ENCODE results near the gene C19orf44.
"Not testable (repeated sequence)": the region's sequence is repeated elsewhere in the genome, so short reads cannot be mapped to it uniquely, and the experiment has no call there.

DNA sequence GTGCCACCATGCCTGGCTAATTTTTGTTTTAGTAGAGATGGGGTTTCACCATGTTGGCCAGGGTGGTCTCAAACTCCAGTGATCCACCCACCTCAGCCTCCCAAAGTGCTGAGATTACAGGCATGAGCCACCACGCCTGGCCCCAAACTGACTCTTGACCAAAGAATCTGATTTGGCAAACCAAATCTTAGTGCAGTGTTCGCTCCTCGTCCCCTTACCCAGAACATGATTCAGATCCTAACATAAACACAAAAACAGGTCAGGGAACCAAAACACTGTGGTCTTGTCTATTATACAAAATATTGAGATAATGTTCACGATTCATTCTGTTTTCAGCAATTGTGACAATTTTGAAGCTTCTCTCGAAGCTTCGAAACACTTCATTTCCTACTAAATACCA, 55.7 kb downstream of the C19orf44 start:
- TF ChIP-seq, protein P1, sequence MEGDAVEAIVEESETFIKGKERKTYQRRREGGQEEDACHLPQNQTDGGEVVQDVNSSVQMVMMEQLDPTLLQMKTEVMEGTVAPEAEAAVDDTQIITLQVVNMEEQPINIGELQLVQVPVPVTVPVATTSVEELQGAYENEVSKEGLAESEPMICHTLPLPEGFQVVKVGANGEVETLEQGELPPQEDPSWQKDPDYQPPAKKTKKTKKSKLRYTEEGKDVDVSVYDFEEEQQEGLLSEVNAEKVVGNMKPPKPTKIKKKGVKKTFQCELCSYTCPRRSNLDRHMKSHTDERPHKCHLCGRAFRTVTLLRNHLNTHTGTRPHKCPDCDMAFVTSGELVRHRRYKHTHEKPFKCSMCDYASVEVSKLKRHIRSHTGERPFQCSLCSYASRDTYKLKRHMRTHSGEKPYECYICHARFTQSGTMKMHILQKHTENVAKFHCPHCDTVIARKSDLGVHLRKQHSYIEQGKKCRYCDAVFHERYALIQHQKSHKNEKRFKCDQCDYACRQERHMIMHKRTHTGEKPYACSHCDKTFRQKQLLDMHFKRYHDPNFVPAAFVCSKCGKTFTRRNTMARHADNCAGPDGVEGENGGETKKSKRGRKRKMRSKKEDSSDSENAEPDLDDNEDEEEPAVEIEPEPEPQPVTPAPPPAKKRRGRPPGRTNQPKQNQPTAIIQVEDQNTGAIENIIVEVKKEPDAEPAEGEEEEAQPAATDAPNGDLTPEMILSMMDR (IDR thresholded peaks at IDR 0.05) = not testable (repeated sequence)
- TF ChIP-seq POLR2A, POLR2AphosphoS5, EP300 (IDR thresholded peaks at IDR 0.05): not testable (repeated sequence)

Data from suprapubic skin (tissue), 4 donors.